ENCODE results near the gene SLC1A3. TPM values are rescaled to one million over a fixed set of nuclear protein-coding genes. Genes with fewer than 3 reads are reported as not detected.

Gene SLC1A3
- total RNA-seq = 10 to 100 TPM; 10.1 to 17.7 (median 12.9) TPM

DNA sequence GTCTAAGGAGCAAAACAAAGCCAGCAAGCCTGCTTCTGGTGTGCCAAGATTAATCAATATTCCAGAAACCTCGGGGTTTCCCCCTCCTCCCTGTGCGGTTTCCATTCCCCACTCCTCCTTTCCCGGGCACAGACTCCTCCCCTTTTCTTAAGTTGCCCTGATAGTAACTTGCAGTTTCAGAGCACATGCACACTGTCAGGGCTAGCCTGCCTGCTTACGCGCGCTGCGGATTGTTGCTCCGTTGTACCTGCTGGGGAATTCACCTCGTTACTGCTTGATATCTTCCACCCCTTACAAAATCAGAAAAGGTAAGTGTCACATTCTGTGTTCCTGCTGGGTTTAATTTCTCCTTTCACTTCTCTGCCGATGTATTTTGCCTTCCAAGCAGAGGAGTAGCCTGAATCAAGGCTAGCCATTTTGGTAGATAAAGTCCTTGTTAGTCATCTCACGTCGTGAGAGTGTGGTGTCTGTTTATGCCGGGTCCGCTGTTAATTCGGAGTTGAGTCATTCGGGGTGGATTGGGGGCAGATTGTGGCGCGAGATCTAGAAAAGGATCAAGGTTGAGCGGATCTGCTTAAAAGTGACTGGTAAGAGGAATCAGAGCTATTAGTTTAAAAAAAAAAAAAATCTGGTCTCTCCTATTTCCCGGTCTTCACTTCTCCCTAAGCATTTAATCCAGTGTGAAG lies at the start of gene SLC1A3:
Gene SLC1A3, plus strand, starts transcription at position 179 of the 686 bp plus-strand sequence. CDS start 1,818 bp downstream, outside the sequence.
- intact Hi-C loops (cut with DNase I; ENCODE audit: low total_unique reads) = no loop called here
- 0 to 1% methylated on average over 20 of the region's 20 CpGs for WGBS, 2 donors
- DNase-seq (ENCODE audit: low spot score in 2 of 2) = peak; percentile 48 to 90
- peak in 1 of 2 donors; percentile 46 for TF ChIP-seq POLR2A (IDR thresholded peaks at IDR 0.05)
- no peak for TF ChIP-seq CTCF (IDR thresholded peaks at IDR 0.05)
- H3K4me3 ChIP-seq (ENCODE audit: low read depth, poor library complexity, severe bottlenecking) = peak within 1 kb of the TSS; percentile 31

GRCh38 chr5:36558641-36559040 lies 47.8 kb upstream of the SLC1A3 start:
- WGBS, 2 donors = 89 to 92% methylated on average over 2 of the region's 2 CpGs
- TF ChIP-seq POLR2A (IDR thresholded peaks at IDR 0.05) = no peak
- TF ChIP-seq CTCF (IDR thresholded peaks at IDR 0.05) = no peak
- DNase-seq (ENCODE audit: low spot score in 2 of 2) = no peak
- intact Hi-C loops (cut with DNase I; ENCODE audit: low total_unique reads) = no loop called here
- no peak overlapping the region for H3K4me3 ChIP-seq (ENCODE audit: low read depth, poor library complexity, severe bottlenecking)

- H3K4me3 ChIP-seq (ENCODE audit: low read depth, poor library complexity, severe bottlenecking) = no peak overlapping the region
- WGBS, 2 donors = 83 to 89% methylated on average over 3 of the region's 3 CpGs
- DNase-seq (ENCODE audit: low spot score in 2 of 2) = no peak
- intact Hi-C loops (cut with DNase I; ENCODE audit: low total_unique reads) = no loop called here
- TF ChIP-seq CTCF (IDR thresholded peaks at IDR 0.05) (no peak), POLR2A (IDR thresholded peaks at IDR 0.05) (no peak)
These were observed 44.8 kb upstream of the SLC1A3 start for GRCh38 chr5:36561601-36562000.

DNA sequence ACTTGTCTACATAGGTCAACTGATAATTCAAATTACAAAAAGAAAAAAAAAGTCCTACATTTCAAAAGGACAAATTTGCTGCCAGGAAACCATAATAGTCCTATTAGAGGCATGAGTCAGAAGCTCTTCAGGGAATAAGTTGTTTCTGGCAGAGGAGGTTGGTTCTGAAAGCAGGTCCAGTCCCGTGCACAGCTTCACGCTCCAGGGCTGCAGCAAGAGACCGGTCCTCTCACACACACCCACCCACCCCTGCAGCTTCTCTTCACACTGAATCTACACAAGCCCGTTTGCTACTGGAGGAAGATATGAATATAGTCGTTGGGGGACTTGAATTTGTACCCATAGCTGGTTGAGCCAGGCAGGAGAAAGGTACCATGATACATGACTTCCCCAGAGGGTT lies 36.9 kb upstream of the SLC1A3 start:
- DNase-seq (ENCODE audit: low spot score in 2 of 2) = peak in 1 of 2 donors; percentile 53
- intact Hi-C loops (cut with DNase I; ENCODE audit: low total_unique reads) = no loop called here
- WGBS, 2 donors = 22 to 36% methylated on average over 5 of the region's 5 CpGs
- TF ChIP-seq CTCF (IDR thresholded peaks at IDR 0.05) (no peak), POLR2A (IDR thresholded peaks at IDR 0.05) (no peak)
- H3K4me3 ChIP-seq (ENCODE audit: low read depth, poor library complexity, severe bottlenecking) = no peak overlapping the region

DNA sequence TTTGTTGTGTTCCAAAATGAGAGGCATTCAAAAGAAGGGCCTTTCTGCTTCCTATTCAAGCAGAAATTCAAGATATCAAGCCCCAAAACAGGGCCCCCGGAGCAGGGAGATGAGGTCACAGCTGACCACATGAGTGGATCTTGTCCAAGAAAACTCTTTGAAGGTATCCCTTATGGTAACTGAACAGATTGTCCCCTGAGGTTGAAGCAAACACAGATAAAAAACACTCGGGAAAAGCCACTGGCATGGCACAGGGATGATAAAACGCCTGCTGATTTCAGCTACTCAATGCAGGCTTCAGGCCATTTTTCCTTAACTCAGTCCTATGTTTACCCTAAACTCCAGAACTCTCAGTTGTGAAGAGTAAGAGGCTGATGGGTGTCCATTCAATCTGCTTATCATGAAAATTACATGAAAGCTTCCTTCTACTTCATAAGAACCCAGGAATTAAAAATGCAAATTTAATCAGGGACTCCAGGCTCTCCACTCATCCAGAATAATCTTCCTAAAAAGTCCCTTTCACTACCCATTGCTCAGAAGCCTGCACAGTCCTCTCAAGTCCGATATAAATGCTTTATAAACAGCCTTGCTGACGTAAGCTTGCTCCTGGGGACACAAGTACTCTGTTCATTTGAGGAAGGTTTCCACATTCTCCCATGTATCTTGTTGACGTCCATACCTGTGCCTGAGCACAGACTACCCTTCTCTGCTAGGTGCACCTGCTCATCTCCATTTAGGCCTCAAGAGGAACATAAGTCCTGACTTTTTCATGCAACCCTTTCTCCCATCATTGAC lies 35.9 kb upstream of the SLC1A3 start:
- no peak for DNase-seq (ENCODE audit: low spot score in 2 of 2)
- intact Hi-C loops (cut with DNase I; ENCODE audit: low total_unique reads) = no loop called here
- TF ChIP-seq POLR2A (IDR thresholded peaks at IDR 0.05) = no peak
- no peak for TF ChIP-seq CTCF (IDR thresholded peaks at IDR 0.05)
- no peak overlapping the region for H3K4me3 ChIP-seq (ENCODE audit: low read depth, poor library complexity, severe bottlenecking)
- WGBS, 2 donors = 70 to 74% methylated on average over 6 of the region's 6 CpGs
